ENCODE measurements around the gene RGS3. TPM values are rescaled to one million over a fixed set of nuclear protein-coding genes. Genes with fewer than 3 reads are reported as not detected.

The RGS3 gene
- total RNA-seq, 1 donor = 34.7 TPM

Other genes with a start within 250 kb of the RGS3 start
- gene FKBP15, start 242.4 kb upstream of the RGS3 start, total RNA-seq = 17.8 TPM
- 5.4 TPM for gene SLC31A1, start 242.2 kb upstream of the RGS3 start, total RNA-seq
- gene CDC26, start 188.2 kb upstream of the RGS3 start, total RNA-seq = 8.1 TPM
- gene PRPF4, start 188.1 kb upstream of the RGS3 start, total RNA-seq = 20.5 TPM
- under 0.01 TPM for gene RNF183, start 160.4 kb upstream of the RGS3 start, total RNA-seq
- gene WDR31, start 123.5 kb upstream of the RGS3 start, total RNA-seq = 3.2 TPM
- 55.7 TPM for gene BSPRY, start 114.2 kb upstream of the RGS3 start, total RNA-seq
- gene HDHD3, start 86.7 kb upstream of the RGS3 start, total RNA-seq = 48.5 TPM
- gene ALAD, start 62.4 kb upstream of the RGS3 start, total RNA-seq = 42.0 TPM
- gene POLE3, start 53.1 kb upstream of the RGS3 start, total RNA-seq = 59.0 TPM
- 2.7 TPM for gene C9orf43, start 53.0 kb upstream of the RGS3 start, total RNA-seq

All from hematopoietic multipotent progenitor cell (in vitro differentiated cells).